H9 (cell line): ENCODE measurements around the gene ARF1. TPM values are rescaled to one million over a fixed set of nuclear protein-coding genes. Genes with fewer than 3 reads are reported as not detected.

Experiments used
- DNase-seq: peaks from one replicate; pipeline ENCODE4 v3.0.0-alpha.2; 2017
- H2AFZ ChIP-seq: one replicate; pipeline ENCODE4 v1.6.1; 2013; ENCODE audit warnings: mild to moderate bottlenecking, low read length, control low read depth, moderate library complexity
- H2AK5ac ChIP-seq: 2 replicates; pipeline ENCODE4 v1.6.1; 2013; ENCODE audit warnings: low read length, control low read depth, mixed read lengths; ENCODE audit not compliant: insufficient read length
- H2BK120ac ChIP-seq: one replicate; pipeline ENCODE4 v1.6.1; 2013; ENCODE audit warnings: low read depth, mild to moderate bottlenecking, low read length, control low read depth, inconsistent platforms; ENCODE audit not compliant: poor library complexity, severe bottlenecking
- H2BK12ac ChIP-seq: 2 replicates; pipeline ENCODE4 v1.6.1; 2013; ENCODE audit warnings: low read length, control low read depth, mixed read lengths, low read depth; ENCODE audit not compliant: insufficient read length
- H2BK15ac ChIP-seq: 2 replicates; pipeline ENCODE4 v1.6.1; 2013; ENCODE audit warnings: low read depth, low read length, control low read depth
- H2BK20ac ChIP-seq: one replicate; pipeline ENCODE4 v1.6.1; 2013; ENCODE audit warnings: low read depth, mild to moderate bottlenecking, low read length, control low read depth, inconsistent platforms; ENCODE audit not compliant: poor library complexity, severe bottlenecking
- H2BK5ac ChIP-seq: 2 replicates; pipeline ENCODE4 v1.6.1; 2013; ENCODE audit warnings: low read length, control low read depth, mixed read lengths; ENCODE audit not compliant: insufficient read length
- H3K14ac ChIP-seq: 2 replicates; pipeline ENCODE4 v1.6.1; 2013; ENCODE audit warnings: low read length, control low read depth; ENCODE audit not compliant: insufficient read depth
- H3K18ac ChIP-seq: 2 replicates; pipeline ENCODE4 v1.6.1; 2013; ENCODE audit warnings: low read depth, mild to moderate bottlenecking, mixed read lengths, low read length, control low read depth; ENCODE audit not compliant: insufficient read length
- H3K23ac ChIP-seq: 2 replicates; pipeline ENCODE4 v1.6.1; 2013; ENCODE audit warnings: low read length, control low read depth, mixed read lengths, low read depth; ENCODE audit not compliant: insufficient read length
- H3K23me2 ChIP-seq: 2 replicates; pipeline ENCODE4 v1.6.1; 2013; ENCODE audit warnings: low read depth, mild to moderate bottlenecking, mixed read lengths, low read length, control low read depth; ENCODE audit not compliant: insufficient read length, poor library complexity, severe bottlenecking
- H3K27ac ChIP-seq: 2 replicates; pipeline ENCODE4 v1.5.1; 2013; ENCODE audit warnings: low read length, control low read depth, mixed read lengths, low read depth; ENCODE audit not compliant: insufficient read length
- H3K27me3 ChIP-seq: 2 replicates; pipeline ENCODE4 v1.6.1; 2013; ENCODE audit warnings: low read length, control low read depth, inconsistent platforms; ENCODE audit not compliant: insufficient read depth
- H3K4ac ChIP-seq: 2 replicates; pipeline ENCODE4 v1.6.1; 2013; ENCODE audit warnings: low read depth, mild to moderate bottlenecking, control low read depth, inconsistent platforms, low read length, moderate library complexity
- H3K4me1 ChIP-seq: 2 replicates; pipeline ENCODE4 v1.6.1; 2013; ENCODE audit warnings: low read length, control low read depth, inconsistent platforms; ENCODE audit not compliant: insufficient read depth
- H3K4me2 ChIP-seq: 2 replicates; pipeline ENCODE4 v1.6.1; 2013; ENCODE audit warnings: low read length, control low read depth, mixed read lengths; ENCODE audit not compliant: insufficient read length, insufficient read depth
- H3K56ac ChIP-seq: 2 replicates; pipeline ENCODE4 v1.6.1; 2013; ENCODE audit warnings: low read depth, mild to moderate bottlenecking, mixed read lengths, low read length, control low read depth; ENCODE audit not compliant: insufficient read length
- H3K79me1 ChIP-seq: 2 replicates; pipeline ENCODE4 v1.6.1; 2013; ENCODE audit warnings: low read depth, mild to moderate bottlenecking, moderate library complexity, low read length, control low read depth, inconsistent platforms; ENCODE audit not compliant: insufficient read depth, poor library complexity, severe bottlenecking
- H3K79me2 ChIP-seq: 2 replicates; pipeline ENCODE4 v1.6.1; 2013; ENCODE audit warnings: low read length, control low read depth, inconsistent platforms; ENCODE audit not compliant: insufficient read depth
- H3K9ac ChIP-seq: 2 replicates; pipeline ENCODE4 v1.6.1; 2013; ENCODE audit warnings: low read length, control low read depth, mixed read lengths; ENCODE audit not compliant: insufficient read length; ENCODE audit errors: extremely low read depth
- H3K9me3 ChIP-seq: one replicate; pipeline ENCODE4 v1.6.1; 2013; ENCODE audit warnings: low read depth, low read length, inconsistent platforms; ENCODE audit not compliant: control insufficient read depth
- H3T11ph ChIP-seq: one replicate; pipeline ENCODE4 v1.6.1; 2013; ENCODE audit warnings: mild to moderate bottlenecking, low read length, control low read depth, inconsistent platforms
- H4K20me1 ChIP-seq: one replicate; pipeline ENCODE4 v1.6.1; 2013; ENCODE audit not compliant: control insufficient read depth, insufficient read length, insufficient read depth
- H4K5ac ChIP-seq: 2 replicates; pipeline ENCODE4 v1.6.1; 2013; ENCODE audit warnings: low read depth, mild to moderate bottlenecking, mixed read lengths, low read length, control low read depth; ENCODE audit not compliant: insufficient read length
- H4K8ac ChIP-seq: replicated peaks from 2 replicates; pipeline ENCODE4 v1.6.1; 2013; ENCODE audit warnings: low read length, control low read depth, mixed read lengths, low read depth; ENCODE audit not compliant: insufficient read length
- H4K91ac ChIP-seq: 2 replicates; pipeline ENCODE4 v1.6.1; 2013; ENCODE audit warnings: low read depth, mild to moderate bottlenecking, moderate library complexity, mixed read lengths, low read length, control low read depth; ENCODE audit not compliant: insufficient read length
- H3K27ac Mint-ChIP-seq, 3 experiments: 2 replicates in 2 of 3; 3 replicates in 1 of 3; pipeline ENCODE4 v1.8.0; 2020 to 2021; ENCODE audit warnings: mixed read lengths in 3 of 3, mild to moderate bottlenecking in 1 of 3, moderate library complexity in 1 of 3
- H3K27me3 Mint-ChIP-seq: 2 replicates; pipeline ENCODE4 v1.8.0; 2021; ENCODE audit warnings: low read depth, mild to moderate bottlenecking, moderate library complexity, mixed read lengths
- H3K36me3 Mint-ChIP-seq, 3 experiments: 2 replicates in 2 of 3; 3 replicates in 1 of 3; pipeline ENCODE4 v1.8.0; 2020 to 2021; ENCODE audit warnings: low read depth in 3 of 3, mixed read lengths in 3 of 3; ENCODE audit not compliant: insufficient read depth in 1 of 3
- H3K4me1 Mint-ChIP-seq, 2 experiments: 2 replicates each; pipeline ENCODE4 v1.8.0; 2020; ENCODE audit warnings: mixed read lengths in 2 of 2
- H3K4me3 Mint-ChIP-seq, 2 experiments: 2 replicates in 1 of 2; 3 replicates in 1 of 2; pipeline ENCODE4 v1.8.0; 2020 to 2021; ENCODE audit warnings: mild to moderate bottlenecking in 2 of 2, mixed read lengths in 2 of 2, moderate library complexity in 1 of 2
- H3K9me3 Mint-ChIP-seq, 2 experiments: 2 replicates in 1 of 2; 3 replicates in 1 of 2; pipeline ENCODE4 v1.8.0; 2020; ENCODE audit warnings: mild to moderate bottlenecking in 2 of 2, mixed read lengths in 2 of 2, moderate library complexity in 1 of 2
- WGBS: extraction: QIAGEN DNeasy Blood & Tissue Kit; methylation state at CpG from one replicate; pipeline ENCODE4 v1.1.7; 2013; ENCODE audit warnings: missing lambda C conversion rate, low lambda C conversion rate, mixed read lengths; ENCODE audit not compliant: insufficient read length; ENCODE audit errors: extremely low coverage; 5-methylcytosine and 5-hydroxymethylcytosine counted together
- total RNA-seq: library from RNA; stranded (reverse); gene quantifications from 2 replicates; pipeline ENCODE4 v1.2.1, GENCODE V29; 2021
- TF ChIP-seq, protein P1 (sequence below): fragments of 200-600 bp; sonication (generic); conservative IDR thresholded peaks from 3 replicates; pipeline ENCODE4 v1.8.0; 2021; ENCODE audit warnings: antibody characterized with exemption, mild to moderate bottlenecking

ARF1 gene
- total RNA-seq, 1 experiment from 2014 or later, result 258 TPM

DNA sequence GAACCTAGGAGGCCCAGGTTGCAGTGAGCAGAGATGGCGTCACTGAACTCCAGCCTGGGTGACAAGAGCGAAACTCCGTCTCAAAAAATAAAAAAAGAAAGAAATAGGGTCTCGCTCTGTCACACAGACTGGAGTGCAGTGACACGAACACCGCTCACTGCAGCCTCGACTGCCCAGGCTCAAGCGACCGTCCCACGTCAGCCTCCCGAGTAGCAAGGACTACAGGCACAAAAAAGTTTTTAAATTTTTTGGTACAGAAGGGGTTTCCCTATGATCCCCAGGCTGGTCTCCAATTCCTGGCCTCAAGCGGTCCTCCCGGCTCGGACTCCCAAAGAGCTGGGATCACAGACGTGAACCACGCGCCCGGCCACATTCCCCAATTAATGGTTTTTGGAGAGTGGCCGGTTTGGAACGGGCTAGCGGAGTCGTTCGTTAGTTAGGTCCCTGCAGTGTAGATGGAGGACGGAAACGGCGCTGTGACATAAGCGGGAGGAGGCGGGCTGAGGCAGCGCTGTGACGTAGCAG, 57.0 kb downstream of the ARF1 start:
- H3K27me3 ChIP-seq, result peaks cover 3% of the 10 kb centered on the region; the same call in 1 of the 2 replicates
- no peak overlapping the region for H2AK5ac ChIP-seq
- H3K9me3 ChIP-seq, result no peaks in the 10 kb centered on the region
- no peak overlapping the region for H3T11ph ChIP-seq
- no peaks in the 10 kb centered on the region for H3K4me1 ChIP-seq
- H3K27ac Mint-ChIP-seq, result peak overlapping the region; percentile 90 to 96 (median 93); a peak in 6 of 7 replicates
- H4K5ac ChIP-seq, result no peak overlapping the region
- no peak overlapping the region for H3K14ac ChIP-seq
- no peak overlapping the region for H2BK15ac ChIP-seq
- peak overlapping the region; percentile 16 for H3K9ac ChIP-seq
- H4K91ac ChIP-seq, result no peak overlapping the region
- TF ChIP-seq, protein P1, sequence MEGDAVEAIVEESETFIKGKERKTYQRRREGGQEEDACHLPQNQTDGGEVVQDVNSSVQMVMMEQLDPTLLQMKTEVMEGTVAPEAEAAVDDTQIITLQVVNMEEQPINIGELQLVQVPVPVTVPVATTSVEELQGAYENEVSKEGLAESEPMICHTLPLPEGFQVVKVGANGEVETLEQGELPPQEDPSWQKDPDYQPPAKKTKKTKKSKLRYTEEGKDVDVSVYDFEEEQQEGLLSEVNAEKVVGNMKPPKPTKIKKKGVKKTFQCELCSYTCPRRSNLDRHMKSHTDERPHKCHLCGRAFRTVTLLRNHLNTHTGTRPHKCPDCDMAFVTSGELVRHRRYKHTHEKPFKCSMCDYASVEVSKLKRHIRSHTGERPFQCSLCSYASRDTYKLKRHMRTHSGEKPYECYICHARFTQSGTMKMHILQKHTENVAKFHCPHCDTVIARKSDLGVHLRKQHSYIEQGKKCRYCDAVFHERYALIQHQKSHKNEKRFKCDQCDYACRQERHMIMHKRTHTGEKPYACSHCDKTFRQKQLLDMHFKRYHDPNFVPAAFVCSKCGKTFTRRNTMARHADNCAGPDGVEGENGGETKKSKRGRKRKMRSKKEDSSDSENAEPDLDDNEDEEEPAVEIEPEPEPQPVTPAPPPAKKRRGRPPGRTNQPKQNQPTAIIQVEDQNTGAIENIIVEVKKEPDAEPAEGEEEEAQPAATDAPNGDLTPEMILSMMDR, result no peak
- H3K9me3 Mint-ChIP-seq, result no peaks in the 10 kb centered on the region
- peaks cover 11% of the 10 kb centered on the region for H3K23me2 ChIP-seq
- H4K20me1 ChIP-seq, result peaks cover 2% of the 10 kb centered on the region
- peak overlapping the region; percentile 81 to 91 for H3K4me3 Mint-ChIP-seq
- H3K36me3 Mint-ChIP-seq, result no peaks in the 10 kb centered on the region; a peak in 1 of 7 replicates
- H3K4me2 ChIP-seq, result peak overlapping the region; percentile 73
- H3K79me1 ChIP-seq, result peaks cover 8% of the 10 kb centered on the region
- no peak overlapping the region for H4K8ac ChIP-seq
- H3K27ac ChIP-seq, result no peak overlapping the region
- DNase-seq, result no peak
- no peak overlapping the region for H2BK5ac ChIP-seq
- H3K4ac ChIP-seq, result no peak overlapping the region
- no peak overlapping the region for H3K23ac ChIP-seq
- no peak overlapping the region for H2BK20ac ChIP-seq
- H2BK120ac ChIP-seq, result no peak overlapping the region
- H2AFZ ChIP-seq, result peak overlapping the region; percentile 50
- H3K18ac ChIP-seq, result peak overlapping the region; percentile 49
- no peak overlapping the region for H3K56ac ChIP-seq
- H3K27me3 Mint-ChIP-seq, result peaks cover 46% of the 10 kb centered on the region
- peaks cover 15% of the 10 kb centered on the region; the same call in 1 of the 2 replicates for H3K79me2 ChIP-seq
- no CpG with 5 or more reads among the region's 30 CpGs for WGBS
- peaks cover 4 to 15% of the 10 kb centered on the region in 2 experiments for H3K4me1 Mint-ChIP-seq
- H2BK12ac ChIP-seq, result no peak overlapping the region
